ENCODE results near the gene CELF1. TPM values are rescaled to one million over a fixed set of nuclear protein-coding genes. Genes with fewer than 3 reads are reported as not detected.
"Not testable (repeated sequence)": the region's sequence is repeated elsewhere in the genome, so short reads cannot be mapped to it uniquely, and the experiment has no call there.

Gene CELF1
- total and polyA plus RNA-seq, 2 donors (not counting 1 experiment from before 2014, with no cell fraction given) = 52.0 to 153 TPM

DNA sequence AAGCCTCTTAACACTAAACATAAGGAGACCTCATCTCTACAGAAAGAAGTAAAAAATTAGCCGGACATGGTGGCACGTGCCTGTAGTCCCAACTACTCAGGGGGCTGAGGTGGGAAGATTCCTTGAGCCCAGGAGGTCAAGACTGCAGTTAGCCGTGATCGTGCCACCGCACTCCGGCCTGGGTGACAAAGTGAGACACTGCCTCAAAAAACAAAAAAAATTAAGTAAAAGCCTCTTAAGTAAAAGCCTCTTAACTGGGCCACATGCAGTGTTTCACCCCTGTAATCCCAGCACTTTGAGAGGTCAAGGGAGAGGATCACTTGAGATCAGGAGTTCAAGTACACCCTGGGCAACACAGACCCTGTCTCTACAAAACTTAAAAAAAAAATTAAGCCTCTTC lies 25.7 kb downstream of the CELF1 start:
- Histone ChIP-seq H3K79me2 (ENCODE audit: control insufficient read depth, insufficient read depth, low read length) (peaks cover 100% of the 10 kb centered on the region), H2AFZ (ENCODE audit: insufficient read depth, low read depth, low read length, poor library complexity, severe bottlenecking) (no peak overlapping the region), H3K4me2 (replicated peaks; ENCODE audit: low read depth, low read length, poor library complexity, severe bottlenecking) (no peak overlapping the region), H4K20me1 (ENCODE audit: control insufficient read depth, insufficient read depth, low read length, poor library complexity, severe bottlenecking) (peaks cover 88% of the 10 kb centered on the region), H3K36me3 (replicated peaks in 1 of 2; ENCODE audit: control extremely low read depth in 1 of 2, control insufficient read depth in 1 of 2, extremely low read depth in 1 of 2, insufficient read depth in 2 of 2, low read length in 1 of 2) (peaks cover 0 to 19% of the 10 kb centered on the region in 2 experiments), H3K9me3 (ENCODE audit: control extremely low read depth in 1 of 3, control insufficient read depth in 2 of 3, insufficient read depth in 1 of 3, low read length in 2 of 3) (no peaks in the 10 kb centered on the region), H3K27ac (ENCODE audit: low read length in 2 of 2) (peak overlapping the region in 1 of 2 donors; percentile 49), H3K27me3 (replicated peaks in 1 of 4; ENCODE audit: control extremely low read depth in 1 of 4, control insufficient read depth in 3 of 4, insufficient read depth in 4 of 4, low read length in 3 of 4) (no peaks in the 10 kb centered on the region), H3K9ac (ENCODE audit: low read length) (no peak overlapping the region), H3K4me1 (ENCODE audit: control insufficient read depth in 2 of 2, insufficient read depth in 2 of 2, low read length in 2 of 2) (peaks cover 29 to 35% of the 10 kb centered on the region in 2 donors), H3K4me3 (ENCODE audit: control extremely low read depth in 1 of 5, extremely low read depth in 1 of 5, insufficient read depth in 1 of 5, low read depth in 2 of 5, low read length in 4 of 5) (no peak overlapping the region)
- no peak overlapping the region for H3K27ac Mint-ChIP-seq
- no peak for ATAC-seq (ENCODE audit: low read depth)
- POLR2A ChIA-PET = no interaction called here
- H3K27me3 Mint-ChIP-seq = no peaks in the 10 kb centered on the region
- TF ChIP-seq CTCF (IDR thresholded peaks at IDR 0.05) (no peak), EZH2 (IDR thresholded peaks at IDR 0.05; ENCODE audit: borderline replicate concordance, insufficient read depth, low read depth, low read length, poor library complexity, severe bottlenecking) (no peak)
- H3K4me3 Mint-ChIP-seq = no peak overlapping the region
- H3K4me1 Mint-ChIP-seq = peaks cover 55% of the 10 kb centered on the region
- no peak for DNase-seq
- CTCF ChIA-PET = interaction anchor here (0.6 to 0.8 kb wide), 2 partner anchors 22 to 161 kb away, joined by 3 read pairs; no protein-coding TSS in a partner anchor
- intact Hi-C loops (cut with micrococcal nuclease) = no loop called here
- no peaks in the 10 kb centered on the region for H3K9me3 Mint-ChIP-seq (ENCODE audit: insufficient read depth)
- 100% methylated on average over 6 of the region's 6 CpGs for WGBS (ENCODE audit: insufficient coverage)

DNA sequence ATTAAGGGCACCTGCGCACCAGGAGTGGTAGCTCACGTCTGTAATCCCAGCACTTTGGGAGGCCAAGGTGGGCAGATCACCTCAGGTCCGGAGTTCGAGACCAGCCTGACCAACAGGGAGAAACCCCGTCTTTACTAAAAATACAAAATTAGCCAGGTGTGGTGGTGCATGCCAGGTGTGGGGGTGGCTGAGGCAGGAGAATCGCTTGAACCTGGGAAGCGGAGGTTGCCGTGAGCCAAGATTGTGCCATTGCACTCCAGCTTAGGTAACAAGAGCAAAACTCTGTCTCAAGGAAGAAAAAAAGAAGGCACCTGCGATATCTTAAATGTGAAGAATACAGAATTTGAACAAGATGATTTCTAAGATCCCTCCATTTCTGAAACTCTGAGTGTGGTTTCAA lies 26.9 kb downstream of the CELF1 start:
- H3K9ac ChIP-seq (ENCODE audit: low read length); H3K27me3 Mint-ChIP-seq; POLR2A ChIA-PET; H3K4me2 ChIP-seq (replicated peaks; ENCODE audit: low read depth, low read length, poor library complexity, severe bottlenecking); H3K4me3 Mint-ChIP-seq; H3K9me3 Mint-ChIP-seq (ENCODE audit: insufficient read depth); H3K9me3 ChIP-seq (ENCODE audit: control extremely low read depth in 1 of 3, control insufficient read depth in 2 of 3, insufficient read depth in 1 of 3, low read length in 2 of 3); intact Hi-C loops (cut with micrococcal nuclease); ATAC-seq (ENCODE audit: low read depth); H2AFZ ChIP-seq (ENCODE audit: insufficient read depth, low read depth, low read length, poor library complexity, severe bottlenecking); H3K4me3 ChIP-seq (ENCODE audit: control extremely low read depth in 1 of 5, extremely low read depth in 1 of 5, insufficient read depth in 1 of 5, low read depth in 2 of 5, low read length in 4 of 5); H3K27me3 ChIP-seq (replicated peaks in 1 of 4; ENCODE audit: control extremely low read depth in 1 of 4, control insufficient read depth in 3 of 4, insufficient read depth in 4 of 4, low read length in 3 of 4); DNase-seq: not testable (repeated sequence)
- H3K79me2 ChIP-seq (ENCODE audit: control insufficient read depth, insufficient read depth, low read length) = peaks cover 100% of the 10 kb centered on the region
- H3K36me3 ChIP-seq (replicated peaks in 1 of 2; ENCODE audit: control extremely low read depth in 1 of 2, control insufficient read depth in 1 of 2, extremely low read depth in 1 of 2, insufficient read depth in 2 of 2, low read length in 1 of 2) = peaks cover 0 to 18% of the 10 kb centered on the region in 2 experiments
- H3K4me1 ChIP-seq (ENCODE audit: control insufficient read depth in 2 of 2, insufficient read depth in 2 of 2, low read length in 2 of 2) = peaks cover 29 to 41% of the 10 kb centered on the region in 2 donors
- peak overlapping the region in 1 of 2 donors; percentile 77 for H3K27ac ChIP-seq (ENCODE audit: low read length in 2 of 2)
- CTCF ChIA-PET = interaction anchor here (0.6 to 0.7 kb wide), 2 partner anchors 18 to 195 kb away, joined by 3 to 5 read pairs; no protein-coding TSS in a partner anchor
- peaks cover 81% of the 10 kb centered on the region for H4K20me1 ChIP-seq (ENCODE audit: control insufficient read depth, insufficient read depth, low read length, poor library complexity, severe bottlenecking)
- Mint-ChIP-seq H3K4me1 (peaks cover 59% of the 10 kb centered on the region), H3K27ac (peak overlapping the region; percentile 50)
- WGBS (ENCODE audit: insufficient coverage) = 60% methylated on average over 1 of the region's 9 CpGs
